Panc1 (cell line): Measurements from ENCODE around the gene CERKL. TPM values are rescaled to one million over a fixed set of nuclear protein-coding genes. Genes with fewer than 3 reads are reported as not detected.

ENCODE experiments used
- ATAC-seq: fragments of 200-7000 bp; cut with Tn5 transposase; 2 replicates; pipeline ENCODE4 v1.9.1; 2020; ENCODE audit warnings: mild to moderate bottlenecking, moderate library complexity
- BruUV-seq: library from RNA; stranded (reverse); fragments of 400-500 nt; replicated peaks from 2 replicates; lab custom pipeline; 2021; lab: Mats Ljungman, UMichigan
- CTCF ChIA-PET: fragments of 300-600 bp; sonication (Branson Sonifier 250); formaldehyde crosslinking; loops from one replicate; lab custom pipeline; 2022; ENCODE audit warnings: antibody characterized with exemption; lab: Charles Lee
- POLR2A ChIA-PET: fragments of 300-600 bp; sonication (Branson Sonifier 250); formaldehyde crosslinking; loops from one replicate; lab custom pipeline; 2022; ENCODE audit warnings: antibody characterized with exemption; lab: Charles Lee
- DNase-seq: peaks from one replicate; pipeline ENCODE4 v3.0.0-alpha.2; 2010; ENCODE audit warnings: low read depth, low spot score
- H3K27ac ChIP-seq: 2 replicates; pipeline ENCODE4 v1.5.1; 2011; ENCODE audit warnings: mild to moderate bottlenecking, low read length, inconsistent platforms
- H3K27me3 ChIP-seq: fragments of 200-500 bp; sonication (Bioruptor generic); 2 replicates; pipeline ENCODE4 v1.6.0; 2014; ENCODE audit warnings: low read length, inconsistent platforms; ENCODE audit not compliant: control insufficient read depth, insufficient read depth
- H3K36me3 ChIP-seq: fragments of 200-500 bp; sonication (Bioruptor generic); 2 replicates; pipeline ENCODE4 v1.5.1; 2014; ENCODE audit warnings: inconsistent platforms, mild to moderate bottlenecking, low read length, moderate library complexity; ENCODE audit not compliant: control insufficient read depth, insufficient read depth
- H3K4me1 ChIP-seq: 2 replicates; pipeline ENCODE4 v1.5.1; 2011; ENCODE audit warnings: inconsistent platforms, mild to moderate bottlenecking, low read length, moderate library complexity; ENCODE audit not compliant: control insufficient read depth, insufficient read depth
- H3K4me3 ChIP-seq, 2 experiments: 2 replicates each; pipeline ENCODE4 v1.5.1; 2011 to 2012; ENCODE audit warnings: low read depth in 2 of 2, low read length in 2 of 2, mild to moderate bottlenecking in 2 of 2, inconsistent platforms in 1 of 2, moderate library complexity in 1 of 2
- H3K9me3 ChIP-seq: fragments of 200-500 bp; sonication (Bioruptor generic); 2 replicates; pipeline ENCODE4 v1.5.1; 2014; ENCODE audit warnings: low read depth, mild to moderate bottlenecking, inconsistent platforms, low read length, moderate library complexity; ENCODE audit not compliant: control insufficient read depth, insufficient read depth
- CTCF ChIP-seq: fragments of 450-650 bp; IDR thresholded peaks from 2 replicates; pipeline ENCODE4 v1.5.1; 2017; ENCODE audit warnings: mild to moderate bottlenecking
- POLR2AphosphoS5 ChIP-seq: IDR thresholded peaks from 2 replicates; pipeline ENCODE4 v1.6.1; 2012; ENCODE audit warnings: mild to moderate bottlenecking, low read depth, low read length, moderate library complexity
- REST ChIP-seq, 2 experiments: IDR thresholded peaks; 2 replicates each; pipeline ENCODE4 v1.6.1; 2011 to 2012; ENCODE audit warnings: low read depth in 2 of 2, control low read depth in 1 of 2, low read length in 1 of 2, mild to moderate bottlenecking in 1 of 2, moderate library complexity in 1 of 2; ENCODE audit not compliant: insufficient read depth in 1 of 2
- SIN3A ChIP-seq: IDR thresholded peaks from 2 replicates; pipeline ENCODE4 v1.6.1; 2012; ENCODE audit warnings: low read depth, mild to moderate bottlenecking, low read length, moderate library complexity, borderline replicate concordance; ENCODE audit not compliant: insufficient read depth
- TCF7L2 ChIP-seq: IDR thresholded peaks from 2 replicates; pipeline ENCODE4 v1.6.1; 2011; ENCODE audit warnings: mild to moderate bottlenecking, low read depth, low read length, inconsistent platforms
- in situ Hi-C: cut with HindIII; loops from 2 replicates; pipeline ENCODE4 v1.10.0; 2016; ENCODE audit warnings: low sequenced_read_pairs, low pct_unique_long_range_greater_than_20kb
- intact Hi-C: fragments of 100-400 bp; cut with micrococcal nuclease; formaldehyde crosslinking; loops from one replicate; pipeline ENCODE4 v1.10.0; 2022; ENCODE audit not compliant: unreplicated experiment
- total RNA-seq: library from RNA; stranded (reverse); gene quantifications from one replicate; pipeline ENCODE4 v1.2.1, GENCODE V29; 2021; ENCODE audit not compliant: unreplicated experiment

The CERKL gene
- total RNA-seq, 1 experiment from 2014 or later, result 0.87 TPM

DNA sequence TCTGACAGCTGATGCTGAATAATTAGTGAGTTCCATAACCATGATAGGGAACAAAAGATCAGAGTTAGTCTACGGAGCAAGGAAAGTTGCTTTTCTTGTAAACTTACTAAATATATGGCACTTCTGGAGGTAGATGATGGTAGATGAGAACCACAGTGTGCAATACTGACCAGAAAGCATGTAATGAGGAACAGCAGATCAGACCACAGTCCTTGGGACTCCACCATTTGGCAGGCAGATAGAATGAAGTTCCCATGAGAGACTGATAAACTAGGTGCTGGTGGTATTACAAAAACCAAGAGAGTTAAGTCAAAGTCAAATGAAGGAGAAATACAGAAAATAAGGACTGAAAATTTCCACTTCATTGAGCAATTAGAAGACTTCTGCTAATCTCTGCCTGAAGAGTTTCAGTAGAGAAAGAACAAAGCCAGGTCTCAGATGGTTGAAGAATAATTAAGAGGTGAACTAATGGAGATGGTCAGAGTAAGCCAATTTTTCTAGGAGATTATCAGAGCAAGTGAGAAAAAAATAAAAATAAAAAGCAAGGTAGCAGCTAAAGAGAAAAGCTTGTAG is 10.4 kb downstream of the CERKL start:
- no peak for ATAC-seq
- no peak overlapping the region for H3K4me3 ChIP-seq
- DNase-seq, result no peak
- BruUV-seq, result no TSS peak
- no peak overlapping the region for H3K27ac ChIP-seq
- no peaks in the 10 kb centered on the region for H3K36me3 ChIP-seq
- intact Hi-C loops, result no loop called here
- in situ Hi-C loops, result no loop called here
- no peaks in the 10 kb centered on the region for H3K4me1 ChIP-seq
- no peak for TF ChIP-seq SIN3A
- no peak for TF ChIP-seq POLR2AphosphoS5
- ChIA-PET POLR2A (no interaction called here), CTCF (no interaction called here)
- H3K9me3 ChIP-seq, result no peaks in the 10 kb centered on the region
- H3K27me3 ChIP-seq, result peaks cover 2% of the 10 kb centered on the region; the same call in 1 of the 2 replicates

DNA sequence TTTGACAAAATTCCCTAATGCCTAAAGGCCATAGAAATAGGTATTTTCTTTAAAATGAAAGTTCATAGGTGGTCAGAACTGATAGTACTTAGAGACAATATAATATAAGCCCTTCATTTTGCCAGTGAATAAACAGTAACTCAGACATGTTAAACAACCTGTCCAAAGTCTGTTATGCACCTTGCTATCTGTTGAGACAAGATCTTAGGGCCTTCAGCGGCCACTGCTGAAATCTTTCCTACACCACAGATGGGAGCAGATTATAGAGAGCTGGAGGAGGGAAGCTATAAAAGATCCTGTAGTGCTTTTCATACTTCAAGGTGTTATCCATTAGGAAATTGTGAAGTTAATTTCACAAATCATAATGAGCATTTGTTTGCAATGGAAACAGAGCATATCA is 13.8 kb downstream of the CERKL start:
- Histone ChIP-seq H3K36me3 (no peaks in the 10 kb centered on the region), H3K4me1 (no peaks in the 10 kb centered on the region), H3K27me3 (peaks cover 2% of the 10 kb centered on the region; the same call in 1 of the 2 replicates), H3K9me3 (no peaks in the 10 kb centered on the region), H3K4me3 (no peak overlapping the region), H3K27ac (no peak overlapping the region)
- intact Hi-C loops, result no loop called here
- in situ Hi-C loops, result no loop called here
- ATAC-seq (no peak), DNase-seq (no peak)
- CTCF ChIA-PET, result no interaction called here
- no peak for TF ChIP-seq POLR2AphosphoS5
- no peak for TF ChIP-seq SIN3A
- TF ChIP-seq TCF7L2, result no peak
- no peak for TF ChIP-seq REST (IDR thresholded peaks at IDR 0.05; ENCODE audit: insufficient read depth in 1 of 2, low read depth in 2 of 2, low read length in 1 of 2)
- TF ChIP-seq CTCF, result no peak
- BruUV-seq, result no TSS peak
- POLR2A ChIA-PET, result no interaction called here

- Histone ChIP-seq H3K36me3 (no peaks in the 10 kb centered on the region), H3K4me1 (no peaks in the 10 kb centered on the region), H3K9me3 (no peaks in the 10 kb centered on the region), H3K27ac (no peak overlapping the region), H3K27me3 (peaks cover 2% of the 10 kb centered on the region; the same call in 1 of the 2 replicates), H3K4me3 (no peak overlapping the region)
- no peak for TF ChIP-seq TCF7L2
- TF ChIP-seq REST (IDR thresholded peaks at IDR 0.05; ENCODE audit: insufficient read depth in 1 of 2, low read depth in 2 of 2, low read length in 1 of 2), result no peak
- no peak for TF ChIP-seq POLR2AphosphoS5
- TF ChIP-seq CTCF, result no peak
- no peak for TF ChIP-seq SIN3A
- in situ Hi-C loops (no loop called here), intact Hi-C loops (no loop called here)
- ATAC-seq (no peak), DNase-seq (no peak)
- ChIA-PET POLR2A (interaction anchor here (0.7 kb wide), 1 partner anchor 19 kb away, joined by 3 read pairs; no protein-coding TSS in a partner anchor), CTCF (no interaction called here)
- BruUV-seq, result no TSS peak
Measured at GRCh38 chr2:181642086-181642485, 14.8 kb downstream of the CERKL start.
